DMS 273 (cell line): Measurements from ENCODE around the gene FRMD3.

Experiments
- DNase-seq: peaks from one replicate; lab custom pipeline; 2025; ENCODE audit not compliant: unreplicated experiment; lab: John Stamatoyannopoulos, UW

Gene FRMD3

GRCh38 chr9:83240671-83241070 lies 297.5 kb downstream of the FRMD3 start:
- DNase-seq, result peak; percentile 38

GRCh38 chr9:83239747-83240146 lies 298.5 kb downstream of the FRMD3 start:
- DNase-seq, result peak; percentile 32

GRCh38 chr9:83238871-83239640 lies 299.1 kb downstream of the FRMD3 start:
- DNase-seq, result peak; percentile 80

GRCh38 chr9:83236029-83236696 lies 302.0 kb downstream of the FRMD3 start:
- peak; percentile 6 for DNase-seq

- DNase-seq, result no peak
Observed at GRCh38 chr9:83235526-83235925, 302.7 kb downstream of the FRMD3 start.

DNA sequence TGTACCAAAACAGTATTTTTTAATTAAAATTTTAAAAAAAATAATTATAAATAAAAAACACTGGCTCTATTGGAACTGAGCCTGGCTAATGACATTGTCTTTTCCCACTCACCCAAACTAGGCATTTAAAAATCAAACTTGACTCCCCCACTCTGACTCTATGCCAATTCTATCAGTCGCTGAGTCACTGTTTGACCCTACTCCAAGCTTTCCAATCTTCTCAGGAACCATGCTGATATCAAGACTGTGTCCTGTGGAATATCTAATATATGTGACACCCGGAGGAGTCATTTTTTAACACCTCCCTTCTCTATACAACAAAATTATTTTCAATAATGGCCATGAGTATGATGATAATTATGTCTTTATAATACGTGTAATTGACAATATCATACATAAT lies 303.7 kb downstream of the FRMD3 start:
- DNase-seq, result no peak

DNA sequence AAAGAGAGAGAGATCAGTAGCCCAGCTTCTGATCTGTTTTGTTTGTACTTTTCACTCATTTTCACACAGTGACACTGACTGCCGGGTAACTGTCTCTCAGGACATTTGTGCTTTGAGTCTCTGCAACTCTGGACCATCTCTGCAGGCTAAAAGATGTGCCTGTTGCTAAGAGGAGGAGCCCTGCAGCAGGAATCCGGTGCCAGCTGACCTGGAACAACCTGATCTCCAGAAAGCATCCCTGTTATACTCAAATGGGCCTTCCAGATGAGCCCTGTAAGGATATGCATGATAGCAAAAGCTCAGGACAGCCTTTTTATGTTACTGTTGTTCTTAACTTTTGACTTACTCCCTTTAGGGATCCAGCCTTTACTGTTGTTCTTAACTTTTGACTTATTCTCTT lies 304.6 kb downstream of the FRMD3 start:
- DNase-seq, result no peak

DNA sequence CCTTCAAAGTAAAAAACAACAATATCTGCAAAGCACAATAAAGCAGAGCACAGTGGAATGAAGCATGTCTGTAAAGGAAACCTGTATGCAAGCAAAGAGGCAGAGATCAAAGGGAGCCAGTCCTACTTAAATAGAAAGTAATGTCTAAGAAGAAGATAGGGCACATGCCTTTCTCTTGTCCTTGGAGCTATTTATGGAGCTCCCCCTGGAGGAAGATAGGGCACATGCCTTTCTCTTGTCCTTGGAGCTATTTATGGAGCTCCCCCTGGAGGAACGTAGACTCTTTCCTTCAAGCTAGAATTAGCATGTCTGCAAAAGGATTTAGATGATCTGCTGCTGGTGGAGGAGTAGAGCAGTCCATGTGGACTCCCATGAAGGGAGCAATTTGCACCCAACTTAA lies 307.2 kb downstream of the FRMD3 start:
- no peak for DNase-seq

DNA sequence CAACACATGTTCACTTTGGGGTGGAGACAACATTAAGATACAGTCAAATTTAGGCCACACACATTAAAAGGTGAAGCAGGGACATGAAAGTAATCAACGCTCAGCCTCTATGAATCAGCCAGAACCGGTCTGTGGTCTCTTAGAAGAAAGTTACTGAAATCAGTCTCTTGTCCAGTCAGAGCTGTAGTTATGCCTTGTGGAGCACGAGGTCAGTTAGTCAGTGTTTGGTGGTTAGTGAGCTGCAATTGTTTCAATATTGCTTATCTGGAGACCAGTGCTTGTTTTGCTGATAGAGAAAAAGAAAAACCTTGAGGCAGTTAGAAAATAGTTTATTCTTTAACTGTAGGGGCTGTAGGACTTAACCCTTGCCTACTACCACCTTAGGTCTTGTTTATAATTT lies 317.5 kb downstream of the FRMD3 start:
- DNase-seq, result no peak

- DNase-seq, result no peak
Observed at GRCh38 chr9:83219924-83220438, 318.2 kb downstream of the FRMD3 start.

GRCh38 chr9:83219154-83219923 lies 318.9 kb downstream of the FRMD3 start:
- DNase-seq, result peak; percentile 80

DNA sequence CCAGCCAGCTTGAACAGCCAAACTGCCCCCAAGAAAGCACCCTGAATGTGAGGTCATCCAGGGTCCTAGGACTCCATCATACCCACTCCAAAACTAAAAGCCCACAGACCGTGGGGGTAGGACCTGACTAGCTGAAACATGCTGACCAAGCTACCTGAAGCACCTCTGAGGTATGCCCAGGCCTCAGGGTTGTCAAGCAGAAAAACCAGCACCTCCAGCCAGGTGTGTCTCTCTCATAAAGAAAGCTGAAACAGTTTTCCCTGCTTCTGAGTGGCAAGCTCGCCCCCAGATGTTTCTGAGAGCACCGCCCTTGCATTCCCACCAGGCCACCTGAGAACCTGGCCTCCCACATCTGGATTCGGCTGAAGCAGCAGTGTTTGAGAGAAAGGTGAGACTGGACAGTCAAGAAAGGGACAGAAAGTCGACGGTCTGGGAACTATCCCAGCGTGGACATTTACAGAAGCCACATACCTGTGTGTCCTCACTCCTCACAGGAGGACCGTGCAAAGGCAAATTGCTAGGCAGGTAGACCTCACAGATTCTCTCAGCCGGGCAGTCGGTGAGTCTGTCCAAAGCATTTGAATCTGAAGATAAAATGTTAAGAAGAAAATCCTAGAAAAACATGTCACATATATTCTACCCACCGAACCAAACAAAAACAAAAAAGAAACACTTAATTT lies 319.6 kb downstream of the FRMD3 start:
- no peak for DNase-seq

GRCh38 chr9:83209188-83209731 lies 328.9 kb downstream of the FRMD3 start:
- no peak for DNase-seq

DNA sequence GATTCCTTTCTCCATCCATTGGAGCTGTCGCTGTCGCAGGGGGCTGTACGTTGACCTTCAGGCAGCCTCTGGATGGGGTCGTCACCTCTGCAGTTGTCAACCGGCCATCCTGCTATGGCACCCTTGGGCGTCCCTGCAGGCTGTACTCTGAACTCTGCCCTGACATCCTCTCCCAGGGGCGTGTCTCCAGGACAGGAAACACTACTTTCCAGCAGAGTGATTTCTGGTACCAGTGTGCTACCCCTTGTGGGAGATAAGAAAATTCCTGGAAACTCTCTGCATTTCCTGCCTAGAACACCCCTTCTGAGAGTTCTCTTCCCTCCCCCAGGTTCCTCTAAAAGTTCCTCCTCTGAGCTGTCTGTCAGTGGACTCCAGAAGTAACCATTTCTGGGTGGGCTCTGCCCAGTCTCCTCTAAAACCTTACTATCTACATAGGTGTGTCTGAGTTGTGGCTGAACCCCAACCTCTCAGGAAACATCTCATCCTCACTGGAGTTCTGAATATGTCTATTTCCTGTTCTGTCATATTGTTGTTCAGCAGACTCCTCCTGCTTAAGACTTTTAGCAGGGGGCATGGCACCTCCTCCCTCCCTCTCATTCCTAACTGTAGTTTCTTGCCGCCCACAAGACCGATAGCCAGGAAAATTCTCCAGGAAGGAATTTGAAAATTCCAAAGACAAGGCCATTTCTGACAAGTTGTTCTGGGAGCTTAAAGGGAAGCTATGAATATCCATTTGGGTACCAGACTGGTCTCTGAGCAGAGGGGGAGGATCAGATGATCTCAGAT lies 329.9 kb downstream of the FRMD3 start:
- DNase-seq, result no peak

DNA sequence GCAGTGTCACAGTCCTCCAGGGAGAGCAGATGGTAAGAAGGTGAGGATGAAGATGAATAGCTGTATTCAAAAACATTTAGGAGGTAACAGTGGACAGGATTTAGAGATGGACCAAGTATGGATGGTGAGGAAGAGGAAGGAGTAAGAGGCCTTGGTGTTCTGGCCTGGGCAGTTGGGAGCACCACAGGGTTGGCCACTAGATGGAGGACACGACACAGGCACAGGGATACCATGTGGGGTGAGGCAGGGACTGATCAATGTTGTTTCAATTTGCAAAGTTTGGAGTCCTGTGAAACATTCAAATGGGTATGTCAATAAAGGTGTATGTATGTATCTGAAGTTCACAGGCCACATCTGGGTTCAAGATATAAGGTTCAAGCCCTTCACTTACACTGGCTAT lies 334.2 kb downstream of the FRMD3 start:
- no peak for DNase-seq

GRCh38 chr9:83200531-83200930 lies 337.7 kb downstream of the FRMD3 start:
- DNase-seq, result no peak

DNA sequence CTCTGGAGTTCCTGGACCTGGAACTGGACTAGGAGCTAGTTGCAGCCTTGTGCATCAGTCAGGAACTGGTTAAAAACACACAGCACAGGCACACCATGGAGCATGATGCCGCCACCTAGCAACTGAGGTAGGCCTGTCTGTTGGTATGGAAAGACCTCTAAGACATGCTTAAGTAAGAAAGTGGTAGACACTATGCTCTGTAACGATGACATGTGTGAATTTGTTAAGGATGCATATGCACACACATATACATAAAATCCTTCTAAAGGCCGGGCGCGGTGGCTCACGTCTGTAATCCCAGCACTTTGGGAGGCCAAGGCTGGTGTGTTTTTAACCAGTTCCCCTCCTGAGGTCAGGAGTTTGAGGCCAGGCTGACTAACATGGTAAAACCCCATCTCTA lies 338.4 kb downstream of the FRMD3 start:
- no peak for DNase-seq

DNA sequence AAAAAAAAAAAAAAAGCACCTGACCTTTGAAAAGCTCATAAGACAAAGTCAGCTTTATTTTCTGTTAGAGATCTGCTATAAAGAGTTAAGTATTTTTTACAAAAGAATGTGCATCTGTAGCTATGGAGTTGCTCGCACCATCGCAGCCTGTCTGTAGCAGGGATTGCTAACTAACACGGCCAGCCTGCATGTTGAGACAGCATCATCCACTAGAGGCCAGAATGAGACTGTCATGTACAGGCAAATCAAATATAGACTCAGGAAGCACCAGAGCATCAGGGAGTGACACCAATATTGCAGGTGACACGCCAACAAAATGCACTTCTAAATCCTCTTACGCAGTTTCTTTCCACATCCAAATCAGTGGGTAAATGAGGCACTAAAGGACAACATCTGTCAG lies 339.0 kb downstream of the FRMD3 start:
- DNase-seq, result peak; percentile 75

DNA sequence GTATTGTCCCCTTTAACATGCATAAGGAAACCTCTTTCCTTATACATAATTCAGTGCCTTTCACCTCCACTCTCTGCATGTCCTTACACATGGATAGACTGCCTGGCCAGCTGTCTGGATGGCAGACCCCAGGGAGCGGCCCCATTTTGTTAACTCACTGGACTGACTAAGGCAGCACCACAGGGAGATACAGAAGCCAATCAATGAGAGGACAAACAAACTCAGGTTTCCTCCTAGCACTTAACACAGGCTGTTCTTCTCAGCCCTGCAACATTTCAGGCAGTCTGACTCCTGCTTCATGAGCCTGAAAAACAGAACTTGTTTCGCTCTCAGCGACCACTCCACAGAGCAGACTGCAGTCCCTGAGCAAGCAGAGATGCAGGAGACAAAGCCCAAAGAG lies 339.8 kb downstream of the FRMD3 start:
- DNase-seq, result peak; percentile 46

DNA sequence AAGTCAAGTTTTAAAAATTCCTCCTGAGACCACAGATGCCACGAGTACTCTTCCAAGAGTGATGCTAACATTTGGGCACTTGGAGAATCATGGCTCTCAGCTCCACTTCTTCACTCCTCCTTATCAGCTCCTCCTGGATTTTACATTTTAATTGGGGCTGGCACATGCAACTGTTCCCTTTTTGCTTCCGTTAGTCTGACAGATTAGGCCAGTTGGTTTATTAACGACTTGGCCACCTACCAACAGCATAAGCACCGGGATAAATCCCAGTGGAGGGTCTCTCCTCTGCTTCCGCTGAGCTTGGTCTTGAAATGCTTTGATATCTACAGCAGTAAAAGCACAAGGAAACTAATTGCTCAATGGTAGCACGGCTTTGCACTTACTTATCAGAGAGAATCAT lies 340.6 kb downstream of the FRMD3 start:
- peak; percentile 85 for DNase-seq
